Fibroblast of mammary gland (primary cell): ENCODE results near the gene LIMA1.
"Not testable (repeated sequence)": the region's sequence is repeated elsewhere in the genome, so short reads cannot be mapped to it uniquely, and the experiment has no call there.

Source experiments
- DNase-seq: peaks from one replicate; pipeline ENCODE4 v3.0.0-alpha.2; 2010; ENCODE audit warnings: low read depth
- H3K4me3 ChIP-seq: 2 replicates; pipeline ENCODE4 v1.5.1; 2011; ENCODE audit warnings: low read depth, mild to moderate bottlenecking, low read length, moderate library complexity; ENCODE audit not compliant: control insufficient read depth
- TF ChIP-seq, protein P1 (sequence below): conservative IDR thresholded peaks from 2 replicates; pipeline ENCODE4 v1.5.1; 2011; ENCODE audit warnings: low read depth, low read length, inconsistent platforms; ENCODE audit not compliant: control insufficient read depth, insufficient read depth

Gene LIMA1

DNA sequence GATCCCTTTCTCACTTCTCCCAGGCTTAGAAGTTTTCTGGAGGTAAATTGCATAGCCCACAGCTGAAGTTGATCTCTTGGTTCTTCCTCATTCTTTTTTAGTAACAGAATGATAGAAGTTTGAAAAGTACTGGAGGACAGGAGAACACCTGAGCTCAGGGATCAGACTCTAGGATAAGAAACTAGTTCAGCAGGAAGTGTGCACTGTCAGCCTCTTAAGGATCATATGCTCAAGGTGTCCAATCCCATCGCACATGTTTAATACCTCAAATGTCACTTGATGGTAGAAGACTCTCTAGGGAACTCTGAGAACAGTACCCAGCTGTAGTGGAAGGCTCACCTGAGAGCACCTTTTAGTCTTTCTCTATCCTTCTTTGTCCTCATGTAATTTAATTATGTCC lies 14.7 kb upstream of the LIMA1 start:
- no peak overlapping the region for H3K4me3 ChIP-seq
- no peak for DNase-seq
- TF ChIP-seq, protein P1, sequence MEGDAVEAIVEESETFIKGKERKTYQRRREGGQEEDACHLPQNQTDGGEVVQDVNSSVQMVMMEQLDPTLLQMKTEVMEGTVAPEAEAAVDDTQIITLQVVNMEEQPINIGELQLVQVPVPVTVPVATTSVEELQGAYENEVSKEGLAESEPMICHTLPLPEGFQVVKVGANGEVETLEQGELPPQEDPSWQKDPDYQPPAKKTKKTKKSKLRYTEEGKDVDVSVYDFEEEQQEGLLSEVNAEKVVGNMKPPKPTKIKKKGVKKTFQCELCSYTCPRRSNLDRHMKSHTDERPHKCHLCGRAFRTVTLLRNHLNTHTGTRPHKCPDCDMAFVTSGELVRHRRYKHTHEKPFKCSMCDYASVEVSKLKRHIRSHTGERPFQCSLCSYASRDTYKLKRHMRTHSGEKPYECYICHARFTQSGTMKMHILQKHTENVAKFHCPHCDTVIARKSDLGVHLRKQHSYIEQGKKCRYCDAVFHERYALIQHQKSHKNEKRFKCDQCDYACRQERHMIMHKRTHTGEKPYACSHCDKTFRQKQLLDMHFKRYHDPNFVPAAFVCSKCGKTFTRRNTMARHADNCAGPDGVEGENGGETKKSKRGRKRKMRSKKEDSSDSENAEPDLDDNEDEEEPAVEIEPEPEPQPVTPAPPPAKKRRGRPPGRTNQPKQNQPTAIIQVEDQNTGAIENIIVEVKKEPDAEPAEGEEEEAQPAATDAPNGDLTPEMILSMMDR = no peak

DNA sequence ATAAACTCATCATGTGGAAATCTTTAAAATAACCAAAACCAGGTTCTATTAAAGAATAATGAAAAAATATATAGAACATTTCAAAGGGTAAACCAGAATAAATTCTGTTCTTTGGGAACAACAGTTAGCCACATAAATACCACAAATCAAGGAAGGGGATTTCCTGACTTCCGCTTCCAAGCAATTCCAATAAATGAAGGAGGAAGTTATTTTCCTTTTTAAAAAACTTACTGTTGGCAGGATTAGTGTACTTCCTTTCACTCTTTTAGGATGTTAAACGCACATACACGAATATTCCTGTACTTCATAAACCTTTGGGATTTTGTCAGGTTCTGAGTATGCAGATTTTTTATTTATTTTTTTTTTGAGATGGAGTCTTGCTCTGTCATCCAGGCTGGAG lies 13.7 kb upstream of the LIMA1 start:
- no peak for DNase-seq
- no peak overlapping the region for H3K4me3 ChIP-seq
- TF ChIP-seq, protein P1 = no peak

DNA sequence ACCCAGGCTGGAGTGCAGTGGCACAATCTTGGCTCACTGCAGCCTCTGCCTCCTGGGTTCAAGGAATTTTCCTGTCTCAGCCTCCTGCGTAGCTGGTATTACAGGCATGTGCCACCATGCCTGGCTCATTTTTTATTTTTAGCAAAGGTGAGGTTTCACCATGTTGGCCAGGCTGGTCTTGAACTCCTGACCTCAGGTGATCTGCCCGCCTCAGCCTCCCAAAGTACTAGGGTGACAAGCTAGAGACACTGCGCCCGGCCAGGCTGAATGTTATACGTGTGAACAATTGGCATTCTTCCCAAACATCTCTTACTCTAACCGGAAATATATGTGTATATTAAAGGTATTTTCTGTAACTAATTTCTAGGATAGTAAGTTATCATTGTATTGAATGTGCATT lies 13.2 kb upstream of the LIMA1 start:
- no peak for DNase-seq
- TF ChIP-seq, protein P1 = no peak
- no peak overlapping the region for H3K4me3 ChIP-seq

DNA sequence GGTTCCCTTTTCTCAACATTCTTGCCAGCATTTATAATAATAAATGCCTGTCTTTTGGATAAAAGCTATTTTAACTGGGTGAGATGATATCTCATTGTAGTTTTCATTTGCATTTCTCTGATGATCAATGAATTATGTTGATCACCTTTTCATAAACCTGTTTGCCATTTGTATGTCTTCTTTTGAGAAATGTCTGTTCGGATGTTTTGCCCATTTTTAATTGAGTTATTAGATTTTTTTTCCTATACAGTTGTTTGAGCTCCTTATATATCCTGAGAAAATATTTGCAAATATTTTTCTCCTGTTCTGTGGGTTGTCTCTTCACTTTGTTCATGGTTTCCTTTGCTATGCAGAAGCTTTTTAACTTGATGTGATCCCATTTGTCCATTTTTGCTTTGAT lies 8.1 kb upstream of the LIMA1 start:
- H3K4me3 ChIP-seq = no peak overlapping the region
- TF ChIP-seq, protein P1 = no peak
- DNase-seq = no peak

DNA sequence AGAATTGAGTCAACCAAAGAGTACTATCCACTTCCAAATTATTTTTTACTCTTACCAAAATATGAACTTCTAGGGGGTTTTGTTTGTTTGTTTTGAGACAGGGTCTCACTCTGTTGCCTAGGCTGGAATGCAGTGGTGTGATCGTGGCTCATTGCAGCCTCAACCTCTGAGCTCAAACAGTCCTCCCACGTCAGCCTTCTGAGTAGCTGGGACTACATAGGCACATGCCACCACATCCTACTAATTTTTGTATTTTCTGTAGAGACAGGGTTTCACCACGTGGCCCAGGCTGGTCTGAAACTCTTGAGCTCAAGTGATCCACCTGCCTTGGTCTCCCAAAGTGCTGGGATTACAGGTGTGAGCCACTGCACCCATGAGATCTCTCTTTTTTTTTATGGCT lies 7.4 kb upstream of the LIMA1 start:
- not testable (repeated sequence) for DNase-seq, H3K4me3 ChIP-seq

DNA sequence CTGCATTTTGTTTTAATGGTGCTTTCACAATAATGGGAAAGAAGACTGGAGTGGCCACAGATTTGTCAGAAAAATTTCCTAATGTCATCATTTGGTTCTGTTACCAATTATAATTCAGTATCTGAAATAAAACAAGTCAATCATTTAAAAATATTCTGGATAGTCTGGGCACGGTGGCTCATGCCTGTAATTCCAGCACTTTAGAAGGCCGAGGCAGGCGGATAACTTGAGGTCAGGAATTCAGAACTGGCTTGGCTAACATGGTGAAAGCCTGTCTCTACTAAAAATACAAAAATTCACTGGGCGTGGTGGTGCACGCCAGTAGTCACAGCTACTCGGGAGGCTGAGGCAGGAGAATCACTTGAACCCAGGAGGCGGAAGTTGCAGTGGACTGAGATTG lies 4.0 kb upstream of the LIMA1 start:
- no peak for DNase-seq
- TF ChIP-seq, protein P1 = no peak
- H3K4me3 ChIP-seq = no peak overlapping the region

DNA sequence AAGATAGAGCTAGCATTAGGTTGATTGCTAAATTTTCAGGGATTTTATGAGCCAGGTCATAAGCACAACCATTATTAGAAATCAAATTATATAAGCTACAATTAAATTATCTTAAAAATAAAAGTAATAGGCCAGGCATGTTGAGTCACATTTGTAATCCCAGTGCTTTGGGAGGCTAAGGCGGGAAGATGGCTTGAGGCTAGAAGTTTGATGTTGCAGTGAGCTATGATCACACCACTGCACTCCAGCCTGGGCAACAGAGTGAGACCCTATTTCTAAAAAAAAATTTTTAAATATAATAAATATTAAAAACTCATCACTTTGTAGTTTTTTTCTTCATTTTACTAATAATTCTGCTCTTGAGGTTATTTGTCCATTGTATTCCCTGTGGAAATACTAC lies 1.9 kb upstream of the LIMA1 start:
- no peak for DNase-seq
- H3K4me3 ChIP-seq = no peak overlapping the region
- TF ChIP-seq, protein P1 = no peak
